Bronchial epithelial cell (primary cell): ENCODE measurements around the gene AGPAT3. TPM values are rescaled to one million over a fixed set of nuclear protein-coding genes. Genes with fewer than 3 reads are reported as not detected.

Experiments used
- DNase-seq: peaks from one replicate; pipeline ENCODE4 v3.0.0-alpha.2; 2010; ENCODE audit warnings: low read depth
- FAIRE-seq: peaks from 2 replicates; lab custom pipeline; 2011; peaks lifted over from hg19 to GRCh38; lab: Jason Lieb, UNC
- H3K27me3 ChIP-seq: 2 replicates; pipeline ENCODE4 v1.5.1; 2011; ENCODE audit warnings: low read length; ENCODE audit not compliant: control insufficient read depth, insufficient read depth
- H3K36me3 ChIP-seq: 2 replicates; pipeline ENCODE4 v1.5.1; 2011; ENCODE audit warnings: low read length; ENCODE audit not compliant: control insufficient read depth, insufficient read depth
- H3K4me3 ChIP-seq: 2 replicates; pipeline ENCODE4 v1.5.1; 2011; ENCODE audit warnings: mild to moderate bottlenecking, low read depth, low read length, control low read depth
- total RNA-seq: library from RNA; depleted of rRNA; stranded (reverse); fragments of >200 nt; gene quantifications from 2 replicates; pipeline ENCODE4 v1.2.1, GENCODE V29; 2014
- TF ChIP-seq, protein P1 (sequence below): IDR thresholded peaks from 2 replicates; pipeline ENCODE4 v1.5.1; 2011; ENCODE audit warnings: mild to moderate bottlenecking, moderate library complexity, low read length, control low read depth, inconsistent platforms; ENCODE audit not compliant: insufficient read depth, severe bottlenecking

Gene AGPAT3
- total RNA-seq, 1 donor from 2014 or later, result 40.5 TPM

DNA sequence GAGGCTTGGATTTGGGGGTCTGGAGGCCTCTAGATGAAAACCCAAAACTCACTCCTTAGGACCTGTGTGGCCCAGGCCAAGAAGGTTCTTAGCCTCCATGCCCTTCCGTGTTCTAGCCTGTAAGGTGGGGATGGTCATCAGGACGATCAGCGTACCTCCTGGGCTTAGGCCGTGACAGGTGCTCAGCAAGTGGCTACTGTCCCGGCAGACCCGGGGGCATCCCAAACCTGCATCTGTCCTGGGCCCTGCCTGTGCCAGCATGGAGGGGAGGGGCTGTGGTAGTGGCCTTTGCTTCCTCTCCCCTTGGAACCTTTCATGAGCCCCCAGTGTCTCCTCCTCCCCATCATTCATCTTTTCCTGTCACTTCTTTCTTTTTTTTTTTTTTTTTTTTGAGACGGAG lies 124.4 kb downstream of the AGPAT3 start:
- TF ChIP-seq, protein P1, sequence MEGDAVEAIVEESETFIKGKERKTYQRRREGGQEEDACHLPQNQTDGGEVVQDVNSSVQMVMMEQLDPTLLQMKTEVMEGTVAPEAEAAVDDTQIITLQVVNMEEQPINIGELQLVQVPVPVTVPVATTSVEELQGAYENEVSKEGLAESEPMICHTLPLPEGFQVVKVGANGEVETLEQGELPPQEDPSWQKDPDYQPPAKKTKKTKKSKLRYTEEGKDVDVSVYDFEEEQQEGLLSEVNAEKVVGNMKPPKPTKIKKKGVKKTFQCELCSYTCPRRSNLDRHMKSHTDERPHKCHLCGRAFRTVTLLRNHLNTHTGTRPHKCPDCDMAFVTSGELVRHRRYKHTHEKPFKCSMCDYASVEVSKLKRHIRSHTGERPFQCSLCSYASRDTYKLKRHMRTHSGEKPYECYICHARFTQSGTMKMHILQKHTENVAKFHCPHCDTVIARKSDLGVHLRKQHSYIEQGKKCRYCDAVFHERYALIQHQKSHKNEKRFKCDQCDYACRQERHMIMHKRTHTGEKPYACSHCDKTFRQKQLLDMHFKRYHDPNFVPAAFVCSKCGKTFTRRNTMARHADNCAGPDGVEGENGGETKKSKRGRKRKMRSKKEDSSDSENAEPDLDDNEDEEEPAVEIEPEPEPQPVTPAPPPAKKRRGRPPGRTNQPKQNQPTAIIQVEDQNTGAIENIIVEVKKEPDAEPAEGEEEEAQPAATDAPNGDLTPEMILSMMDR, result no peak
- H3K4me3 ChIP-seq, result no peak overlapping the region
- no peaks in the 10 kb centered on the region for H3K27me3 ChIP-seq
- H3K36me3 ChIP-seq, result no peaks in the 10 kb centered on the region
- FAIRE-seq (no peak), DNase-seq (no peak)

GRCh38 chr21:43991447-43991991 lies 126.5 kb downstream of the AGPAT3 start:
- DNase-seq (no peak), FAIRE-seq (no peak)
- H3K4me3 ChIP-seq, result no peak overlapping the region
- H3K36me3 ChIP-seq, result no peaks in the 10 kb centered on the region
- TF ChIP-seq, protein P1, result no peak
- no peaks in the 10 kb centered on the region for H3K27me3 ChIP-seq

GRCh38 chr21:43992121-43992520 lies 127.1 kb downstream of the AGPAT3 start:
- DNase-seq, result no peak
- Histone ChIP-seq H3K36me3 (no peaks in the 10 kb centered on the region), H3K27me3 (no peaks in the 10 kb centered on the region), H3K4me3 (no peak overlapping the region)
- no peak for FAIRE-seq
- TF ChIP-seq, protein P1, result no peak

- H3K36me3 ChIP-seq, result no peaks in the 10 kb centered on the region
- H3K4me3 ChIP-seq, result no peak overlapping the region
- FAIRE-seq, result no peak
- TF ChIP-seq, protein P1, result no peak
- DNase-seq, result no peak
- H3K27me3 ChIP-seq, result no peaks in the 10 kb centered on the region
These were observed 128.5 kb downstream of the AGPAT3 start for GRCh38 chr21:43993420-43993934.

- no peak overlapping the region for H3K4me3 ChIP-seq
- TF ChIP-seq, protein P1, result no peak
- no peak for FAIRE-seq
- H3K36me3 ChIP-seq, result no peaks in the 10 kb centered on the region
- no peaks in the 10 kb centered on the region for H3K27me3 ChIP-seq
- DNase-seq, result no peak
These were observed 129.1 kb downstream of the AGPAT3 start for GRCh38 chr21:43994085-43994484.

DNA sequence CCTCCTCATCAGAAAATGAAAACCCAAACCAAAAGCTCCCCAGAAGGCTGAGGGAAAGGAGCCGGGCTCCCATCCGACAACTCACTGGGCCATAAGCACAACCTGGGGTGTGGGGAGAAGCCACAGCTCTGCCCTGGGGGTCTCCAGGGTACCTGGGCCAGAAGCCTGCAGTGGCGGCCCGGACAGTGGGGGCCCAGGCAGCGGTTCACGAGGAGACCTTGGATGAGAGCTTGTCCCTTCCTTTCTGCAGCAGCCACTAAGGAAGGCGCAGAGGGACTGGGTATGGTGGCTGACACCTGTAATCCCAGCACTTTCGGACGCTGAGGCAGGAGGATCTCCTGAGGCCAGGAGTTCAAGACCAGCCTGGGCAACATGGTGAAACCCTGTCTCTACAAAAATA lies 129.6 kb downstream of the AGPAT3 start:
- no peaks in the 10 kb centered on the region for H3K36me3 ChIP-seq
- TF ChIP-seq, protein P1, result no peak
- no peaks in the 10 kb centered on the region for H3K27me3 ChIP-seq
- FAIRE-seq (no peak), DNase-seq (no peak)
- H3K4me3 ChIP-seq, result no peak overlapping the region
